ENCODE data around the gene AIDA. TPM values are rescaled to one million over a fixed set of nuclear protein-coding genes. Genes with fewer than 3 reads are reported as not detected.
"Not testable (repeated sequence)": the region's sequence is repeated elsewhere in the genome, so short reads cannot be mapped to it uniquely, and the experiment has no call there.

AIDA gene, protein sequence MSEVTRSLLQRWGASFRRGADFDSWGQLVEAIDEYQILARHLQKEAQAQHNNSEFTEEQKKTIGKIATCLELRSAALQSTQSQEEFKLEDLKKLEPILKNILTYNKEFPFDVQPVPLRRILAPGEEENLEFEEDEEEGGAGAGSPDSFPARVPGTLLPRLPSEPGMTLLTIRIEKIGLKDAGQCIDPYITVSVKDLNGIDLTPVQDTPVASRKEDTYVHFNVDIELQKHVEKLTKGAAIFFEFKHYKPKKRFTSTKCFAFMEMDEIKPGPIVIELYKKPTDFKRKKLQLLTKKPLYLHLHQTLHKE
- total RNA-seq (2014; rRNA removed; shearing (Covaris generic)), result 88.8 and 93.7 TPM in 2 replicates

DNA sequence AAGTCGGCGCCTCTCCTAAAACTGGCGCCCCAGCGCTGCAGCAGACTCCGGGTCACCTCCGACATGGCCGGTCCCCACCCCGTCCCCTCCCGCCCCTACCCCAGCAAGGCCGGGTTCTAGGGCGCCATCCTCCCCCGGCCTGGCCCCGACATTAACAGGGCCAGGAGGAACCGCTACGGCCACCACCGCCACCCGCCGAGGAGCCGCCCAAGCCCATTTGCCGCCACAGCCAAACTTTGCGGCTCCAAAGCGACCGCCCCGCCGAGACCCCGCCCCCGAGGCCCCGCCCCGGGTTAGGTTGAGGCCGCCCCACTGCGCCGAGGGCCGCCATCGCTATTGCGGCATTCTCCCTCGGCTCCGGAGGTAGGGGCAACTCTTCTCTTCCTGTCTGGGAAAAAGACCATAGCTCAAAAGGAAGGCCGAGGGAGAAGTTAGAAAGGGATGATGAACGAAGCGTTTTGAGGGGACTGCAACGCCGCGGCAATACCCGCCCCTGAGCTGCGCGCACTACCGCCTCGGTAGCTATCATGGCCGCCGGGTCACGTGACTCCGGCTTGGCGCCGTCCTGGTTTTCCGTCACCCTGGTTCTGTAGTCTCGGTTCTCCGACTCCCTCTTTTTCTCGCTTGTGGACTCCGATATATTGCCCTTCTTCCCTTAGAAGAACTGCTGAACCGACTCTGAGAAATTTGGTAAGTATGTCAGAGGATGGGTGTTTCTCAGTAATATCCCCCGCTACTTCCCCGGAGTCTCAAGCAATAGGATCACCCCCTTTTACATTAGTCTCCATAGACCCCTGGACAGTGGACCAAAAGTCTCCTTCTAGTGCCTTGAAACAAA lies at the start of gene AIDA, which contains the start of gene BROX:
AIDA (minus strand) TSS at position 239 of the 838 bp plus-strand sequence; CDS start at position 65, 174 bp downstream.
BROX (plus strand) TSS at position 312 of the 838 bp plus-strand sequence. CDS start 3,136 bp downstream, outside the sequence.
- H3K27ac ChIP-seq, result peak within 1 kb of the TSS; percentile 95
- DNase-seq, result peak; percentile 94 to 95
- peak within 1 kb of the TSS; percentile 87 for H3K4me3 ChIP-seq
- H3K9me3 ChIP-seq (replicated peaks), result no peaks in the 10 kb centered on the region
- peaks cover 15% of the 10 kb centered on the region for H3K36me3 ChIP-seq
- H3K27me3 ChIP-seq, result no peaks in the 10 kb centered on the region
- peaks cover 6% of the 10 kb centered on the region for H3K4me1 ChIP-seq

DNA sequence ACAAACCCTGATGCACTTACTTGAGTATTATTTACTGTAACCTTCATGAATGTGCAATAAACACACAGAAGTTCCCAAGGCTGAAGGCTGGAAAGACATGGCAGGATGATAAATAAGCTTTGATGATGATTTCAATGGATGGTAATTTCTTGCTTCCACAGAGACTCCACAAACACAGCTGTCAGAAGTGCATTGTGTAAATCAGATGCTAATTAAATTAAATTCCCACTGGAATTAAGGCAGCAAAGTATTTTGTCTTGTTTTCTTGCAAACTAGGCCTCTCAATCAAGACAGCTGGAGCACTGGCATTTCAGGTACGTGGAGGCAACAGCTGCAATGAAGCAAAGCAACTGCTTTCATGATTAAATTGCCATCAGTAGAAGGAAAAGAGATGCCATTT lies 48.8 kb upstream of the AIDA start:
- Histone ChIP-seq H3K4me3 (no peak overlapping the region), H3K27ac (no peak overlapping the region), H3K9me3 (replicated peaks) (no peaks in the 10 kb centered on the region)

GRCh38 chr1:222759451-222760035 lies 47.3 kb upstream of the AIDA start:
- H3K27me3 ChIP-seq, result no peaks in the 10 kb centered on the region
- H3K36me3 ChIP-seq, result no peaks in the 10 kb centered on the region
- no peak overlapping the region for H3K27ac ChIP-seq
- no peak overlapping the region for H3K4me3 ChIP-seq
- peaks cover 20% of the 10 kb centered on the region for H3K4me1 ChIP-seq
- DNase-seq, result no peak
- H3K9me3 ChIP-seq (replicated peaks), result no peaks in the 10 kb centered on the region

More for the DNA sequence above, 48.8 kb upstream of the AIDA start:
- DNase-seq, result peak; percentile 50 to 52
- H3K4me1 ChIP-seq, result peaks cover 14% of the 10 kb centered on the region
- no peaks in the 10 kb centered on the region for H3K36me3 ChIP-seq
- H3K27me3 ChIP-seq, result no peaks in the 10 kb centered on the region

GRCh38 chr1:222757646-222758268 lies 45.5 kb upstream of the AIDA start:
- no peaks in the 10 kb centered on the region for H3K9me3 ChIP-seq (replicated peaks)
- H3K36me3 ChIP-seq, result no peaks in the 10 kb centered on the region
- H3K27me3 ChIP-seq, result no peaks in the 10 kb centered on the region
- H3K4me1 ChIP-seq, result peaks cover 23% of the 10 kb centered on the region
- no peak overlapping the region for H3K27ac ChIP-seq
- peak in 1 of 2 experiments; percentile 40 for DNase-seq
- no peak overlapping the region for H3K4me3 ChIP-seq

GRCh38 chr1:222754366-222755139 lies 42.3 kb upstream of the AIDA start:
- peak overlapping the region; percentile 26 for H3K4me3 ChIP-seq
- no peaks in the 10 kb centered on the region for H3K9me3 ChIP-seq (replicated peaks)
- no peak overlapping the region for H3K27ac ChIP-seq
- H3K4me1 ChIP-seq, result peaks cover 9% of the 10 kb centered on the region
- DNase-seq, result peak; percentile 57 to 62
- no peaks in the 10 kb centered on the region for H3K36me3 ChIP-seq
- H3K27me3 ChIP-seq, result no peaks in the 10 kb centered on the region

- Histone ChIP-seq H3K9me3 (replicated peaks) (no peaks in the 10 kb centered on the region), H3K27me3 (no peaks in the 10 kb centered on the region)
- DNase-seq, result no peak
Measured at GRCh38 chr1:222751255-222751654, 39.0 kb upstream of the AIDA start.

DNA sequence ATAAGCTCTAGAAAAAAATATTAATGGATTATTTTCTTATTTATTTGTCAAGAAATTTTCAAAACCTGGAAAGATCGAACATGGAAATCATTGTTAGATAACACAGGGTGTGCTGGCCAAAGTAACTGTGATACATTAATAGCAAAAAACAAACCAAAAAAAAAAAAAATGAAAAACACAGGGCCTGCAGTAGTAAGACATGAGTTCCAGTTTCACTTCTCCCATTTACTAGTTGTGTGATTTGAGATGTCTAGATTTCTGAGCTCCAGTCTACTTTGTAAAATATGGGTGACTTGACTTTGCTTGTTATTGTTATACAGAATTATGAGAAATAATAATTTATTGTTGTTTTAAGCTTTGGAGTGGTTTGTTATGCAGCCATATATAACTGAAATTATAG lies 38.4 kb upstream of the AIDA start:
- Histone ChIP-seq H3K27me3 (no peaks in the 10 kb centered on the region), H3K36me3 (no peaks in the 10 kb centered on the region), H3K27ac (no peak overlapping the region), H3K4me3 (no peak overlapping the region), H3K4me1 (peaks cover 9% of the 10 kb centered on the region), H3K9me3 (replicated peaks) (no peaks in the 10 kb centered on the region)
- DNase-seq, result no peak

More at GRCh38 chr1:222751255-222751654, 39.0 kb upstream of the AIDA start:
- peaks cover 9% of the 10 kb centered on the region for H3K4me1 ChIP-seq
- H3K36me3 ChIP-seq, result no peaks in the 10 kb centered on the region
- H3K4me3 ChIP-seq, result no peak overlapping the region
- no peak overlapping the region for H3K27ac ChIP-seq

DNA sequence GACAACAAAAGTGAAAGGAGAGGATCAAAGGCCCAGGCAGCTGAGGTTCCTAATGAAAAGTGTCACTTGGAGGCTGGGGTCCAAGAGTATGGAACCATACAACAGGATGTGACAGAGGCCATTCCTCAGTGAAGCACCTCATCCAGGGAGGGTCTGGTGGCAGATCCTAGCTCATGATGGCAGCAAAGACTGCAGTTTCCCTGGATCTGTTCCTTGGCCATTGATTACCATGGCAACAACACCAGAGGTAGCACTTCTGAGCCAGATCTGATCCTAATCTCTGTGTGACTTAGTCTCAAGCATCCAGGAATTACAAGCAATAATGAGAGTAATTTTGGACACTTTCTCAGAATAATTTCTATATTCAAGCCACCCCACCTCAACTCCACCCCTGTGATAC lies 37.6 kb upstream of the AIDA start:
- peak in 1 of 2 experiments; percentile 22 for DNase-seq
- H3K36me3 ChIP-seq, result no peaks in the 10 kb centered on the region
- H3K4me1 ChIP-seq, result peaks cover 7% of the 10 kb centered on the region
- H3K9me3 ChIP-seq (replicated peaks), result no peaks in the 10 kb centered on the region
- no peaks in the 10 kb centered on the region for H3K27me3 ChIP-seq
- no peak overlapping the region for H3K27ac ChIP-seq
- H3K4me3 ChIP-seq, result no peak overlapping the region

DNA sequence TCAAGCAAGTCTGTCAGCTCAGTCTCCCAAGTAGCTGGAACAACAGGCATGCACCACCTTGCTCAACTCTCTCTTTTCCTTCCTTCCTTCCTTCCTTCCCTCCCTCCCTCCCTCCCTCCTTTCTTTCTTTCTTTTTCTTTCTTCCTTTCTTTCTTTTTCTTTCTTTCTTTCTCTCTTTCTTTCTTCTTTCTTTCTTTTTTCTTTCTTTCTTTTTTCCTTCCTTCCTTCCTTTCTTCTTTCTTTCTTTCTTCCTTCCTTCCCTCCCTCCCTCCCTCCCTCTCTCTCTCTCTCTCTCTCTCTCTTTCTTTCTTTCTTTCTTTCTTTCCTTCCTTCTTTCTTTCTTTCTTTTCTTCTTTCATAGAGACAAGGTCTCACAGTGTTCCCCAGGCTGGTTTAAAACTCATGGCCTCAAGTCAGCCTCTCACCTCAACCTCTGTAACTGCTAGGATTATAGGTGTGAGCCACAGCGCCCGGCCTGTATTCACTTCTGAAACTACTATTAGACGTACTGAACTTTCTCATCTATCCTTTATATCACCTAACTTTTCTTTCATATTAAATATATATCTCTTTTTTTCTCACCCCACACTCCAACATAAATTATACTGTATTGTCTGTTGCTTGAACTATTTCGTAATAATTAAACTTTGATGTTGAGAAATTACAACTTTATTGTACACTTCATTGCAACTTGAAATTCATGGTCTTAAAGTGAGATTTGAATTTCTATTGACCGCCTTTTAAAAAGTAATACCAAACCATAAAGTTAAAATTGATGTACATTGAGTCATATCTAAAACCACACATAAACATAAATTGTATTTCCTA lies 29.6 kb upstream of the AIDA start:
- H3K9me3 ChIP-seq (replicated peaks); H3K36me3 ChIP-seq; H3K27ac ChIP-seq; H3K4me1 ChIP-seq; DNase-seq; H3K27me3 ChIP-seq; H3K4me3 ChIP-seq: not testable (repeated sequence)

DNA sequence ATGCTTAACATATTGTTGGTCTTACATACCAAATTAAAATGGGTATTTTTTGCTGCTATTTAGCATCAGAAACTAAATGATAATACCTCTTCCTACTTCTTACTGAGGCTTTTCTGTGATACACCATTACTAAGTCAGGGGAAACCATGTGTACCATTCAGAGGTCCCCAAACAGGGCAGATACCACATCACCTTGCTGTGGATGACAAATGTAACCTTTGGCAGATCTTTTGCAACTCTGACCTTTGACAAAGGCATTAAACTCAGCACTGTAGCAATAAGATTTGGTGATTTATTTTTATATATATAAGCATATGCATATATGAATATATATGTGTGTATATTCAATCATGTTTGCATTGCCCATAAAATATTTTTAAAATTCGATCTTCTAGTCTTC lies 27.6 kb upstream of the AIDA start:
- no peak overlapping the region for H3K27ac ChIP-seq
- no peaks in the 10 kb centered on the region for H3K4me1 ChIP-seq
- no peaks in the 10 kb centered on the region for H3K27me3 ChIP-seq
- no peak overlapping the region for H3K4me3 ChIP-seq
- no peak for DNase-seq
- no peaks in the 10 kb centered on the region for H3K9me3 ChIP-seq (replicated peaks)
- H3K36me3 ChIP-seq, result peaks cover 4% of the 10 kb centered on the region; the same call in 1 of the 2 replicates

GRCh38 chr1:222739465-222739864 lies 27.2 kb upstream of the AIDA start:
- Histone ChIP-seq H3K27ac (no peak overlapping the region), H3K4me1 (no peaks in the 10 kb centered on the region), H3K4me3 (no peak overlapping the region), H3K36me3 (peaks cover 6% of the 10 kb centered on the region), H3K27me3 (no peaks in the 10 kb centered on the region), H3K9me3 (replicated peaks) (no peaks in the 10 kb centered on the region)
- no peak for DNase-seq

DNA sequence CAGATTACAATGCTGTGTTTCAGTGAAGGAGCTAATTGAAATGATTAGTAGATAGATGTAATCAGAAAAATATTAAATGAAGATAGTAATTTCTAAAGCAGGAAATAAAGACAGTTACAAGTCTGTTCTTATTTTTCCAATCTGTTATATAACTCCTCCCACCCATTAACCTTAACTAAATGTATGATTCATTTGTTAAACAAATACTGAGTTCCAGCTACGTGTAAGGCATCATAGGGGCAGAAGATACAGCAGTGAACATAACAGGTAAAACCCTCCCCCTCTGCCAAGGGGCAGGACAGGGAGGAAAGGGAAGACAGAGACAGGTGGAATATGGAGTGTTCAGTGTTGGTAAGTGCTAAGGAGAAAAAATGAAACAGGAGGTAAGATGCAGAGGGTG lies 24.7 kb upstream of the AIDA start, which contains the start of gene FAM177B:
FAM177B (plus strand) TSS at position 231 of the 400 bp plus-strand sequence. CDS start 9,344 bp downstream, outside the sequence.
- Histone ChIP-seq H3K36me3 (peaks cover 26% of the 10 kb centered on the region), H3K27me3 (no peaks in the 10 kb centered on the region), H3K4me1 (no peaks in the 10 kb centered on the region), H3K27ac (no peak within 1 kb of the TSS), H3K4me3 (no peak within 1 kb of the TSS), H3K9me3 (replicated peaks) (no peaks in the 10 kb centered on the region)
- DNase-seq, result no peak

- peaks cover 31% of the 10 kb centered on the region for H3K36me3 ChIP-seq
Measured at GRCh38 chr1:222736470-222736869, 24.2 kb upstream of the AIDA start.

More at GRCh38 chr1:222736470-222736869, 24.2 kb upstream of the AIDA start:
- DNase-seq, result no peak
- H3K4me3 ChIP-seq, result no peak overlapping the region
- H3K27me3 ChIP-seq, result no peaks in the 10 kb centered on the region
- H3K9me3 ChIP-seq (replicated peaks), result no peaks in the 10 kb centered on the region
- H3K4me1 ChIP-seq, result no peaks in the 10 kb centered on the region
- no peak overlapping the region for H3K27ac ChIP-seq

All from SJCRH30 (cell line).